ENCODE data around the gene TPPP. TPM values are rescaled to one million over a fixed set of nuclear protein-coding genes. Genes with fewer than 3 reads are reported as not detected.
"Not testable (repeated sequence)": the region's sequence is repeated elsewhere in the genome, so short reads cannot be mapped to it uniquely, and the experiment has no call there.

TPPP gene
- total RNA-seq, 1 donor = 12.9 TPM

GRCh38 chr5:695475-695874, 2.3 kb upstream of the TPPP start:
- not testable (repeated sequence) for DNase-seq (ENCODE audit: low read depth in 2 of 3, low spot score in 2 of 3)

- not testable (repeated sequence) for DNase-seq (ENCODE audit: low read depth in 2 of 3, low spot score in 2 of 3)
These were observed 885 bp upstream of the TPPP start for GRCh38 chr5:694042-694431.

- DNase-seq (ENCODE audit: low read depth in 2 of 3, low spot score in 2 of 3) = not testable (repeated sequence)
These were observed 567 bp downstream of the TPPP start for GRCh38 chr5:692529-693041.

- DNase-seq (ENCODE audit: low read depth in 2 of 3, low spot score in 2 of 3) = no peak
These were observed 1.2 kb downstream of the TPPP start for GRCh38 chr5:691817-692528.

GRCh38 chr5:691049-691448, 2.1 kb downstream of the TPPP start:
- DNase-seq (ENCODE audit: low read depth in 2 of 3, low spot score in 2 of 3) = not testable (repeated sequence)

- not testable (repeated sequence) for DNase-seq (ENCODE audit: low read depth in 2 of 3, low spot score in 2 of 3)
These were observed 2.9 kb downstream of the TPPP start for GRCh38 chr5:690293-690692.

- not testable (repeated sequence) for DNase-seq (ENCODE audit: low read depth in 2 of 3, low spot score in 2 of 3)
These were observed 4.7 kb downstream of the TPPP start for GRCh38 chr5:688348-689010.

- DNase-seq (ENCODE audit: low read depth in 2 of 3, low spot score in 2 of 3) = not testable (repeated sequence)
These were observed 6.2 kb downstream of the TPPP start for GRCh38 chr5:686936-687335.

- DNase-seq (ENCODE audit: low read depth in 2 of 3, low spot score in 2 of 3) = not testable (repeated sequence)
These were observed 7.0 kb downstream of the TPPP start for GRCh38 chr5:686172-686523.

- no peak for DNase-seq (ENCODE audit: low read depth in 2 of 3, low spot score in 2 of 3)
These were observed 7.6 kb downstream of the TPPP start for GRCh38 chr5:685262-686171.

- DNase-seq (ENCODE audit: low read depth in 2 of 3, low spot score in 2 of 3) = no peak
These were observed 8.4 kb downstream of the TPPP start for GRCh38 chr5:684751-685216.

GRCh38 chr5:683551-684481, 9.3 kb downstream of the TPPP start:
- DNase-seq (ENCODE audit: low read depth in 2 of 3, low spot score in 2 of 3) = no peak

GRCh38 chr5:682651-683358, 10.3 kb downstream of the TPPP start:
- DNase-seq (ENCODE audit: low read depth in 2 of 3, low spot score in 2 of 3) = not testable (repeated sequence)

GRCh38 chr5:682216-682615, 10.9 kb downstream of the TPPP start:
- DNase-seq (ENCODE audit: low read depth in 2 of 3, low spot score in 2 of 3) = not testable (repeated sequence)

GRCh38 chr5:681317-682191, 11.6 kb downstream of the TPPP start:
- not testable (repeated sequence) for DNase-seq (ENCODE audit: low read depth in 2 of 3, low spot score in 2 of 3)

- DNase-seq (ENCODE audit: low read depth in 2 of 3, low spot score in 2 of 3) = not testable (repeated sequence)
These were observed 12.3 kb downstream of the TPPP start for GRCh38 chr5:680836-681235.

GRCh38 chr5:680118-680795, 12.9 kb downstream of the TPPP start:
- DNase-seq (ENCODE audit: low read depth in 2 of 3, low spot score in 2 of 3) = not testable (repeated sequence)
